Prostate gland (tissue), 2 donors: Measurements from ENCODE around the gene BMERB1.

ENCODE experiments used
- CTCF ChIP-seq, 4 experiments: fragments of 200-600 bp in 2 of 4; fragments of 450-650 bp in 2 of 4; sonication (generic) in 2 of 4; IDR thresholded peaks; 1 replicate in 3 of 4; 2 replicates in 1 of 4; pipeline ENCODE4 v1.5.1; 2016 to 2019; ENCODE audit warnings: antibody characterized with exemption in 4 of 4, mild to moderate bottlenecking in 2 of 4, moderate library complexity in 2 of 4
- POLR2A ChIP-seq: fragments of 450-650 bp; IDR thresholded peaks from one replicate; pipeline ENCODE4 v1.6.1; 2016; ENCODE audit warnings: antibody characterized with exemption, mild to moderate bottlenecking

- TF ChIP-seq POLR2A (no peak), CTCF (IDR thresholded peaks at IDR 0.05) (no peak)
These were observed 174.9 kb downstream of the BMERB1 start for GRCh38 chr16:15609286-15609649.
